Aorta (tissue), 5 donors: ENCODE results near the gene VEGFB. TPM values are rescaled to one million over a fixed set of nuclear protein-coding genes. Genes with fewer than 3 reads are reported as not detected.
"Not testable (repeated sequence)": the region's sequence is repeated elsewhere in the genome, so short reads cannot be mapped to it uniquely, and the experiment has no call there.

ENCODE experiments used
- ATAC-seq: fragments of 200-7000 bp; cut with Tn5 transposase; one replicate; pipeline ENCODE4 v1.9.1; 2022; ENCODE audit warnings: moderate library complexity; ENCODE audit not compliant: low FRiP score
- DNase-seq, 2 donors: peaks; one replicate each; pipeline ENCODE4 v3.0.0-alpha.2; 2020
- H3K27ac ChIP-seq, 2 donors: one replicate each; pipeline ENCODE4 v1.5.1; 2013; ENCODE audit warnings: low read length in 2 of 2, mild to moderate bottlenecking in 2 of 2, moderate library complexity in 2 of 2, control low read depth in 1 of 2, inconsistent platforms in 1 of 2, low read depth in 1 of 2
- H3K27me3 ChIP-seq, 2 donors: one replicate each; pipeline ENCODE4 v1.6.1; 2013; ENCODE audit warnings: control low read depth in 1 of 2, low read length in 1 of 2, mild to moderate bottlenecking in 1 of 2, moderate library complexity in 1 of 2; ENCODE audit not compliant: insufficient read depth in 2 of 2, control insufficient read depth in 1 of 2
- H3K36me3 ChIP-seq, 2 donors: one replicate each; pipeline ENCODE4 v1.6.1; 2013; ENCODE audit warnings: control low read depth in 1 of 2, low read length in 1 of 2, mild to moderate bottlenecking in 1 of 2; ENCODE audit not compliant: insufficient read depth in 2 of 2, control insufficient read depth in 1 of 2
- H3K4me1 ChIP-seq, 2 donors: one replicate each; pipeline ENCODE4 v1.6.1; 2013; ENCODE audit warnings: low read length in 2 of 2, control low read depth in 1 of 2, mild to moderate bottlenecking in 1 of 2, moderate library complexity in 1 of 2; ENCODE audit not compliant: insufficient read depth in 2 of 2, control insufficient read depth in 1 of 2
- H3K4me3 ChIP-seq, 2 donors: one replicate each; pipeline ENCODE4 v1.5.1; 2013; ENCODE audit warnings: low read length in 2 of 2, control low read depth in 1 of 2, mild to moderate bottlenecking in 1 of 2
- H3K9me3 ChIP-seq: one replicate; pipeline ENCODE4 v1.6.1; 2013; ENCODE audit warnings: mild to moderate bottlenecking, low read length; ENCODE audit not compliant: control insufficient read depth
- WGBS, 2 donors: extraction: QIAGEN DNeasy Blood & Tissue Kit; methylation state at CpG; one replicate each; pipeline ENCODE4 v1.1.7; 2013; 5-methylcytosine and 5-hydroxymethylcytosine counted together
- intact Hi-C, 2 donors: fragments of 100-400 bp; cut with DNase I; formaldehyde crosslinking; loops; one replicate each; pipeline versions ENCODE4 v1.14.2 to v1.15.0; 2022
- polyA plus RNA-seq, 2 donors: library from polyadenylated mRNA; stranded (reverse); fragments of 200-250 nt; gene quantifications; one replicate each; pipeline ENCODE4 v1.2.3, GENCODE V29; 2013
- total RNA-seq, 2 donors: library from RNA; stranded (reverse); fragmentation: NEBNext Ultra II Directional; extraction: Animal tissue kit (Norgen Biotek cat#: 25700); gene quantifications; one replicate each; pipeline ENCODE4 v1.2.1, GENCODE V29; 2021
- donor health status: healthy with polysubstance abuse.
- donor health status: Bipolar disorder and iron deficiency.
- donor health status: DM: no; HTN: no; CAD: no.
- donor health status: DM: no; HTN: no; CAD: no.
- donor health status: DM: yes; HTN: yes; CAD: no.

VEGFB gene
- total and polyA plus RNA-seq, 4 donors, result 131 to 208 (median 198) TPM

DNA sequence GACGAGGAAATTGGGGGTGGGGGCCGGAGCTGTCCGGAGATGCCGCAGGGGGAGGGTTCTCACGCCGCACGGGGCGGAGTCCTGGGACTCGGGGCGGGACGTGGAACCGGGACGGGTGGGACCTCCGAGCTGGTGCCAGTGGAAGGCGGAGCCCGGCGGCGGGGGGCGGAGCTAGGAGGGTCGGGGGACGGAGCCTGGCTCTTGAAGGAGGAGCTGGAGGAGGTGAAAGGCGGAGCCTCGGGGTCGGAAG lies 6.8 kb downstream of the VEGFB start:
- H3K27me3 ChIP-seq, result no peaks in the 10 kb centered on the region
- intact Hi-C loops, result loop anchor here in 1 of 2 donors (1.0 kb wide), 1 partner anchor 29 kb away; no protein-coding TSS in a partner anchor
- H3K4me1 ChIP-seq, result no peaks in the 10 kb centered on the region
- ATAC-seq (peak; percentile 96), DNase-seq (peak; percentile 100)
- H3K9me3 ChIP-seq, result no peaks in the 10 kb centered on the region
- H3K4me3 ChIP-seq, result peak overlapping the region; percentile 30 to 33
- peaks cover 0 to 2% of the 10 kb centered on the region in 2 donors for H3K36me3 ChIP-seq
- WGBS, 2 donors, result 0 to 1% methylated on average over 17 to 24 of the region's 24 CpGs
- peak overlapping the region in 1 of 2 donors; percentile 74 for H3K27ac ChIP-seq

DNA sequence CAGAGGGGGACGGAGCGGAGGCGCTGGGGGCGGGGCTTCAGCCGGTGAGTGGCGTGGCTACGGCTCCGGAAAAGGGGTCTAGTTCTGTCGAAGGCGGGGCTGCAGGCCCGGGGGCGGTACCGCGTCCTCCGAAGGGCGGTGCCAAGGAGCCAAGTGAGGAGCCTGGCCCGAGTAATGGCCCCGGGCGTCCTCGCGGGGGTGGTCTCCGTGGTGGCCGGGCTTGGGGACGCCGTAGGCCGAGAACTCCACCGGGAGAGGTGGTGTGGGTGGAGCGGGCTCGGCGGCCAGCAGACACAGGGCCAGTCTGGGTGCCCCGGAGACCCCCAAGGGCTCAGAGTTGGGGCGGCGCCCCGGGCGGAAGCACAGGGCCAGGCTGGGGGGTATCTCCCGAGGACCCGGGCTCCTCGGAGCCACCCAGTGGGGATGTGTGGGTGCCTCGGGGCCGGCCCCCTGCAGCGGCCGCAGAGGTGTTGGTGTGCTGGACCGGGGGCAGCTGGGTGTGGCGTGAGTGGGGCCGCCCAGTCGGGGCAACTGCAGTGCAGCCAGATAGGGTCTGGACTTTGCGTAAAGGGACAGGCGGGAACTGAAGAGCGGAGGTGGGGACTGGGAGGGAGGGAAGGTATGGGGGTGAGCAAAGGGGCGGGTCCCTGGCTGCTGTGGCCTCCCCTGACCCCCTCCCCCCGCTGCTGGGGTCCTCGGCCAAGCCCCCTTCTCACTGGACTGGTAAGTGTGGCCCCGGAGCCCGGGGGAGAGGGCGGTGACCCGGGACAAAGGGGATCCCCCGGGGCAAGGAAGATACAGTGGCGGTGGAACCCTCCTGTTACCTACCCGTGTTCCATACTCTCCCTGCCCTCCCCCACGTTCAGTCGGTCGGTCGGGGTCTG lies 7.3 kb downstream of the VEGFB start:
- intact Hi-C loops, result loop anchor here in 1 of 2 donors (1.0 kb wide), 1 partner anchor 29 kb away; no protein-coding TSS in a partner anchor
- ATAC-seq (peak; percentile 3), DNase-seq (peak in 1 of 2 donors; percentile 78)
- Histone ChIP-seq H3K4me1 (no peaks in the 10 kb centered on the region), H3K4me3 (peak overlapping the region; percentile 74 to 84), H3K27ac (peak overlapping the region in 1 of 2 donors; percentile 30), H3K27me3 (no peaks in the 10 kb centered on the region), H3K9me3 (no peaks in the 10 kb centered on the region), H3K36me3 (peaks cover 0 to 2% of the 10 kb centered on the region in 2 donors)
- 1% methylated on average over 48 to 63 of the region's 63 CpGs for WGBS, 2 donors

DNA sequence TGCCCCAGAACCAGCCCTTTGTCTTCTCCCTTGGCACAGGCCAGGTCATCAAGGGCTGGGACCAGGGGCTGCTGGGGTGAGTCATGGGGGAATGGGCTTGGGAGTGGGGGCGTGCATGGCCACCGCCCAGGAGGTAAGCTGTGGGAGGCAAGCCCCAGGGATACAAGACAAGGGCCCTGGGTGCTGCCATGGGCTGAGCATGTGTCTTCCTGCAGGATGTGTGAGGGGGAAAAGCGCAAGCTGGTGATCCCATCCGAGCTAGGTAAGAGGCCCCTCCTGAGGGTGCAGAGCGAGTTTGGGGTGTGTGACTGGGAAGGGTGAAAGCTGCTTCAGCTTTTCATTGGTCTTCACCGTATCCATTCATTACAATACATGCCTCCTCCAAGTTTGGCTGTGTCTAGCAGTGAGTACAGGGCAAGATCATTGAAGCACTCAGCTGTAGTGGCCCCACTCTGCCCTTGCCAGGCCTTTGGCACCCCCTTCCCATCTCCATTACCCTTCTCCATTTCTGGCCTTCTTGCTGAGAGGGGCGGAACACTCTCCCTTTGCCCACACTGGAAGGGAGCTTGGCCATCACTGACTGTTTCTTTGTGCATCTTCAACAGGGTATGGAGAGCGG lies 9.0 kb downstream of the VEGFB start:
- no peaks in the 10 kb centered on the region for H3K36me3 ChIP-seq
- WGBS, 2 donors, result 79 to 81% methylated on average over 8 of the region's 8 CpGs
- DNase-seq (no peak), ATAC-seq (no peak)
- H3K27me3 ChIP-seq, result no peaks in the 10 kb centered on the region
- no peak overlapping the region for H3K4me3 ChIP-seq
- H3K9me3 ChIP-seq, result no peaks in the 10 kb centered on the region
- intact Hi-C loops, result no loop called here
- no peaks in the 10 kb centered on the region for H3K4me1 ChIP-seq
- no peak overlapping the region for H3K27ac ChIP-seq

DNA sequence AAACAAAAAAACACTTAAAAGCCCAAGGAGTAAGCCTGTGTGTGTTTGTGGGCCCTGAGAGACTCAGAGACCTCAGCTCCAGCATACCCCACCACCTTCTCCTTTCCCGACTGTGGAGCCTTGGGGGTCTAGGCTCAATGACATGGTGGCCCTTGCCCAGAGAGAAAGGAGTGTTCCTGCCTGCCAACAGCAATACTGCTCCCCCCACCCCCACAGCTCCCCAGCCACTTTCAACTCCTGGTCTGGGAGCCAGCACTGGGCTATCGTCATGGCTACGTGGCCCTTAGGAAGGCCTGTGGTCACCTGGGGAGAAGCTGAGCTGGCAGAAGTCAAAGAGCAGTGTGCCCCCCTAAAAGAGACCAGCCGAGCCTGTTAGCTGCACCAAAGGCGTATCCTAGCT lies 9.7 kb downstream of the VEGFB start:
- Histone ChIP-seq H3K27me3 (no peaks in the 10 kb centered on the region), H3K4me3 (no peak overlapping the region), H3K9me3 (no peaks in the 10 kb centered on the region), H3K27ac (no peak overlapping the region), H3K4me1 (no peaks in the 10 kb centered on the region), H3K36me3 (no peaks in the 10 kb centered on the region)
- intact Hi-C loops, result no loop called here
- DNase-seq (no peak), ATAC-seq (no peak)
- WGBS, 2 donors, result 31 to 53% methylated on average over 5 of the region's 5 CpGs

DNA sequence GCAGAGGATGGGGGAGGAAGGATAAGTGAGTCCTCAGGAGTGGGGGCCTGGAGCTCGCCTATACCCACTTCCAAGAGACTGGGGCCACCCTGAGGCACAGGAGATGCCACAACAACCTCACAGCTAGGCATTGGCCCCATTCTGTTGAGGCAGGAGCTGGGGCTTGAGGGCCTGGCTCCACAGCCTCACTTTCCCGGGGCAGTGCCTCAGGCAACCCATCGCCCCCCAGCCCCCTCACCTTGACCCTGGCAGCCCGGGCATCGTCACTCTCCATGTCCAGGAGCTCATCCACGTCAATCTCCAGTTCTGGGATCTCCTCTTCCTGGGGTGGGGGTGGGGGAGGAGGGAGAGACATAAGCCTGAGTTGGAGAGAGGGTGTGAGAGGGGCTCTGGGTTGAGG lies 10.6 kb downstream of the VEGFB start:
- 13 to 25% methylated on average over 6 of the region's 6 CpGs for WGBS, 2 donors
- Histone ChIP-seq H3K4me3 (peak overlapping the region in 1 of 2 donors; percentile 68), H3K4me1 (no peaks in the 10 kb centered on the region), H3K27ac (peak overlapping the region in 1 of 2 donors; percentile 13), H3K36me3 (no peaks in the 10 kb centered on the region), H3K27me3 (no peaks in the 10 kb centered on the region), H3K9me3 (no peaks in the 10 kb centered on the region)
- intact Hi-C loops, result no loop called here
- ATAC-seq (no peak), DNase-seq (no peak)

DNA sequence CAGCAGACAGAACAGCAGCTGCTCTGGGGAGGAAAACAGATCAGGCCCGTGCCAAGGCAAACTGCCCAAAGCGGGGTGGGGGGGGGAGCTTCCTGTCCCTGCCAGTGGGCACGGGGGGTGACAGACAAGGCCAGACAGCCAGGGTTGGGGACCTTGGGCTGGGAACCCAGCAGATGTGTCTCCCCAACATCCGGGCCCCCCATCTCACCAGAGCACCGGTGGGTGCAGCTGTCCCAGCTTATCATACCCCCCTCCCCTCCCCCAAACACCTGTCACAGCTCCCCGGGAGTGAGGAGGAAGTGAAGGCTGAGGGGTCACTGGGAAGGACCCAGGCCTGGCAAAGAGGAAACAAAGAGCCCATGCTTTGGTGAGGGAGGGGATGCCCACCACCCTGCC lies 11.0 kb downstream of the VEGFB start:
- intact Hi-C loops, result no loop called here
- no peak for ATAC-seq
- peak in 1 of 2 donors; percentile 89 for DNase-seq
- Histone ChIP-seq H3K4me3 (peak overlapping the region in 1 of 2 donors; percentile 68), H3K4me1 (no peaks in the 10 kb centered on the region), H3K27me3 (no peaks in the 10 kb centered on the region), H3K36me3 (no peaks in the 10 kb centered on the region), H3K9me3 (no peaks in the 10 kb centered on the region), H3K27ac (peak overlapping the region in 1 of 2 donors; percentile 13)
- WGBS, 2 donors, result 0 to 3% methylated on average over 5 to 6 of the region's 6 CpGs

DNA sequence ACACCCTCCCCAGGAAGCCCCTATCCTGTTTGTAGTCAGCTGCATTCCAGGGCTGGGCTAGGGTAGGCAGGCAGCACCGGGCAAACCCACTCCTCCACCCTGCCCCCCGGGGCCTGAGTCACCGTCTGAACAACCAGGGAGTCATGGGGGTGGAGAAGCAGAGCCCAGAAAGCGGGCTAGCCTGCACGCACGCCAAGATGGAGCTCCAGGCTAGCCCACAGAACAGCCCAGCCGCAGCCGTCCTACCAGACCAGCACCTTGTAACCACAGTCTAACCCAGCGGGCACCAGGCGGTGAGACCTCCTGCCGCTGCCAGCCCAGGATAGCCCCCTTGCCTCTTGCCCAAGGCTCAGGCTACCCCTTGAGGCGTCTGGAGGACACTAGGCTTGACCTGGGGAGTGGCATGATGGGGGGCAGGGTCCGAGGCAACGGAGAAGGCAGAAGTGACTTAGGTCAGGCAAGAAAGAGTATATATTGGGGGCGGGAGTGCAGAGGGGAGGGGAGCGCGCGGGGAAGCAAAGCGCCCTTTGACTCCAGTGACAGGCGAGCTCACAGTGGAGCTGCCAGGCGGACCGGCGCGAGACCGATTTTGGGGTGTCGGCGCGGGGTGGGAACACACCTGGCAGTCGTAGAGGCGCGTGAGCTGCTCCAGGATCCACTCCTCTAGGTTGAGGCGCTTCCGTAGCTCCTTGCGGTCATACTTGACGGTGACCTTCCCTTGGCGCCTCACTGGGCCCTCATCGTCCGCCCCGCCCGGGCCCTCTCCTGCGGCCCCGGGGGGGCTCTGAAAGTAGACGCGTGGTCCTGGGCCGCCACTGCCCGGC lies 11.6 kb downstream of the VEGFB start:
- no peaks in the 10 kb centered on the region for H3K36me3 ChIP-seq
- intact Hi-C loops, result no loop called here
- no peaks in the 10 kb centered on the region for H3K9me3 ChIP-seq
- WGBS, 2 donors, result 1% methylated on average over 40 to 46 of the region's 46 CpGs
- DNase-seq, result peak; percentile 93 to 96
- H3K27ac ChIP-seq, result peak overlapping the region in 1 of 2 donors; percentile 12
- H3K27me3 ChIP-seq, result no peaks in the 10 kb centered on the region
- H3K4me3 ChIP-seq, result peak overlapping the region; percentile 1 to 68
- no peak for ATAC-seq
- H3K4me1 ChIP-seq, result no peaks in the 10 kb centered on the region

DNA sequence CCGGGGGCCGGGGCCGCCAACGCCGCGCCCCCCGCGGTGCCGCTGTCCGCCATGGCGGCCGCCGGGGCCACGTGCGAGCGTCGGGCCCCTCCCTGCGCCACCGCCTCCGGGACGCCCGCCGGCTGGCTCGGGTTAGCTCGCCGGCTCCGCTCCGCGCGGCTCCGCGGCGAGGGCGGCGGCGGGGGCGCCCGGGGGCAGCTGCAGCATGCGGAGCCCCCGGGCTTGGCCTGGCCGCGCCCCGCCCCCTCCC lies 12.2 kb downstream of the VEGFB start:
- intact Hi-C loops, result not testable (repeated sequence)

More for the DNA sequence above, 12.2 kb downstream of the VEGFB start:
- DNase-seq, H3K36me3 ChIP-seq, H3K27ac ChIP-seq, H3K4me1 ChIP-seq, ATAC-seq, H3K27me3 ChIP-seq, H3K9me3 ChIP-seq: not testable (repeated sequence)
- peak overlapping the region in 1 of 2 donors; percentile 68 for H3K4me3 ChIP-seq
- 0 to 3% methylated on average over 8 to 43 of the region's 43 CpGs for WGBS, 2 donors
